ENCODE measurements around the gene ATP8B4. TPM values are rescaled to one million over a fixed set of nuclear protein-coding genes. Genes with fewer than 3 reads are reported as not detected.

Gene ATP8B4
- total RNA-seq, 1 donor from 2014 or later = 2.5 TPM

DNA sequence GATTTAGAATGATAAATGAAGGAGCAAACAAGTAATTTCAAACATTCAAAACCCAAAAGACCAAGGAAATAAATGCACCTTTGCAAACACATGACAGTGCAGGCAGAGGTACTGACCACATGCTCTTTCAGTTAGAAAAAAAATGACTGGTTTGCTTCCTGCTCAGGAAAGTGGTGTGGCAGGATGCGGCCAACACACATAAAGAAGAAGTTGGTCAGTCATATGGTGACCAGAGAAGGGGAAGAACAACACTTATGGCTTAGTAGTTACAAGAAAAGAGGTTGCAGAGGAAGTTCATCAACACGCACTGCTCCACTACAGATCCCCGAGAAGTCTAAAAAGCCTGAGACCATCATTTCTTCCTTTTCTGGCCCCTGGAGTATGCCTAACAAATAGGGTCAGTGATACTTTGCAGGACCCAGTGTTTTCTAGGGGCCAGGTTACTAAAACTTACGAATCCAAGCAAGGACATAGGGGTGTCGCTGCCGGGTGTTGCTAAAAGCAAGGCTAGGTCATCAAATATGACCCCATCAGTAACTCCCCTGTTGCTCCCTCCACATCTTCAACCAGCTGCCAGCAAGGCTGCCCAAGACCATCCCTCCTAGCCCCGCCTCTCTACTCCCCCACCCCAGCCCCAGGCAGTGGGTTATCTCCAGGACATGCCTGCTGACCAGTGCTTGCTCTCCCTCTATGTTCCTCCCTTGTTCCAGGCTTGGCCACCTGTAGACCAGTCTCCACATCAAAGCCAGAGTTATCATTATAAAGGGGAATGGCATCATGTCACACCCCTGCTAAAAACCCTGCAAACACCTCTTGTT is 11.2 kb downstream of the ATP8B4 start:
- Histone ChIP-seq H3K9me3 (replicated peaks) (no peaks in the 10 kb centered on the region), H3K4me3 (no peak overlapping the region), H3K27me3 (ENCODE audit: low read depth) (peaks cover 7% of the 10 kb centered on the region), H3K36me3 (no peaks in the 10 kb centered on the region), H3K4me1 (peaks cover 13% of the 10 kb centered on the region), H3K27ac (replicated peaks) (peak overlapping the region; percentile 39)
- no peak for DNase-seq
- TF ChIP-seq, protein P1, sequence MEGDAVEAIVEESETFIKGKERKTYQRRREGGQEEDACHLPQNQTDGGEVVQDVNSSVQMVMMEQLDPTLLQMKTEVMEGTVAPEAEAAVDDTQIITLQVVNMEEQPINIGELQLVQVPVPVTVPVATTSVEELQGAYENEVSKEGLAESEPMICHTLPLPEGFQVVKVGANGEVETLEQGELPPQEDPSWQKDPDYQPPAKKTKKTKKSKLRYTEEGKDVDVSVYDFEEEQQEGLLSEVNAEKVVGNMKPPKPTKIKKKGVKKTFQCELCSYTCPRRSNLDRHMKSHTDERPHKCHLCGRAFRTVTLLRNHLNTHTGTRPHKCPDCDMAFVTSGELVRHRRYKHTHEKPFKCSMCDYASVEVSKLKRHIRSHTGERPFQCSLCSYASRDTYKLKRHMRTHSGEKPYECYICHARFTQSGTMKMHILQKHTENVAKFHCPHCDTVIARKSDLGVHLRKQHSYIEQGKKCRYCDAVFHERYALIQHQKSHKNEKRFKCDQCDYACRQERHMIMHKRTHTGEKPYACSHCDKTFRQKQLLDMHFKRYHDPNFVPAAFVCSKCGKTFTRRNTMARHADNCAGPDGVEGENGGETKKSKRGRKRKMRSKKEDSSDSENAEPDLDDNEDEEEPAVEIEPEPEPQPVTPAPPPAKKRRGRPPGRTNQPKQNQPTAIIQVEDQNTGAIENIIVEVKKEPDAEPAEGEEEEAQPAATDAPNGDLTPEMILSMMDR (IDR thresholded peaks at IDR 0.05; ENCODE audit: borderline replicate concordance) = no peak
- intact Hi-C loops (cut with micrococcal nuclease) = no loop called here

DNA sequence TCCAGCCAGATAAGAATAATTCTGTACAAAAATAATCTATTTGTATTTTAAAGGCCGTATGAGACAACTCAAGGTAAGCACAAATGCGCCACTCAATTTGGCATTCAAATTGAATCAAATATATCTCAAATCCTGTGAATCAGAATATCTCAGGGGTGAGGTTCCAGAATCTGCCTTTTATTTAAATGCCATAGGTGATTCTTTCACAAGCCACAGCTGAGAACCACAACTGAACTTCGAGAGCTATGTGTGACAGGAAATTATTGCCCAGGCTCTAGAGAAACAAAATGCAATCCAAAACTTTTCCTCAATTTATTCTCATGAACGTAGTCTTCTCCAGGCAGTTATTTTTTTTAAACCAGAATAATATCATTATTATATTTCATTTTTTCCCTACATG is 11.9 kb downstream of the ATP8B4 start:
- H3K4me3 ChIP-seq = no peak overlapping the region
- TF ChIP-seq, protein P1 (IDR thresholded peaks at IDR 0.05; ENCODE audit: borderline replicate concordance) = no peak
- no peak overlapping the region for H3K27ac ChIP-seq (replicated peaks)
- no peak for DNase-seq
- peaks cover 7% of the 10 kb centered on the region for H3K27me3 ChIP-seq (ENCODE audit: low read depth)
- intact Hi-C loops (cut with micrococcal nuclease) = no loop called here
- H3K36me3 ChIP-seq = no peaks in the 10 kb centered on the region
- H3K4me1 ChIP-seq = peaks cover 13% of the 10 kb centered on the region
- no peaks in the 10 kb centered on the region for H3K9me3 ChIP-seq (replicated peaks)

DNA sequence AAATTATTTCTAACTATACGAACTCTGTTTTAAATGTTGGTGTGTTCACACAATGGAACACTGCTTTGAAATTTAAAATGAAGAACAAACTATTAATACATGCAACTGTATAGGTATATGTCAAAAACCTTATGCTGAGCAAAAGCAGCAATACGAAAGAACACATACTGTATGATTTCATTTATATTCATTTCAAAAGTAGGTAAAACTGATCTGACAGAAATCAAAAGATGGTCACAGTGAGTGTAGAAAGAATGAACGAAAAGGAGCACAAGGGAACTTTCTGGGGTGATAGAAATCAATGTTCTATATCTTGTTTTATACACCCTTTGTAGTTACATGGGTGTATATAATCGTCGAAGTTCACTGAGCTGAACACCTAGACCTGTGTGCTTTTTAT is 12.6 kb downstream of the ATP8B4 start:
- Histone ChIP-seq H3K4me1 (peaks cover 13% of the 10 kb centered on the region), H3K27me3 (ENCODE audit: low read depth) (peaks cover under 1% of the 10 kb centered on the region), H3K4me3 (no peak overlapping the region), H3K9me3 (replicated peaks) (no peaks in the 10 kb centered on the region), H3K36me3 (no peaks in the 10 kb centered on the region), H3K27ac (replicated peaks) (no peak overlapping the region)
- DNase-seq = no peak
- intact Hi-C loops (cut with micrococcal nuclease) = no loop called here
- TF ChIP-seq, protein P1 (IDR thresholded peaks at IDR 0.05; ENCODE audit: borderline replicate concordance) = no peak

DNA sequence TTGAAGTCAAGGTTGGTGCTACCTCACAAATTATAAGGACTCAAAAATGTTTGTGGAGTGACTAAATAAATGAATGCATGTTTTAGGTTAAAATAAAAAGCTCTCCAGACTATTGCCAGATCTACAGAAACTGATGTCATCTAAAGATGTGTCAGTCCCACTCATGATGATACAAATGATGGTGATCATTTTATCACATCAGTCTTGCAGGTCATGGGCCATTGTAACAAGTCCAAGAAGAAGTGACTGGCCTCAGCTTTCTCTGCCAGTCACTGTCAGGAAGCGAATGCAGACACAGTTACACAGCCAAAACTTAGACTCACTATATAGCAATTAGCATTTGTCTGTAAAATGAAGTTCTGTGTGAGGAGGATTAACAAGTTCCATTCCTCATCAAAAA is 18.5 kb downstream of the ATP8B4 start:
- intact Hi-C loops (cut with micrococcal nuclease) = no loop called here
- Histone ChIP-seq H3K4me3 (no peak overlapping the region), H3K9me3 (replicated peaks) (no peaks in the 10 kb centered on the region), H3K36me3 (no peaks in the 10 kb centered on the region), H3K27me3 (ENCODE audit: low read depth) (no peaks in the 10 kb centered on the region), H3K4me1 (no peaks in the 10 kb centered on the region), H3K27ac (replicated peaks) (no peak overlapping the region)
- TF ChIP-seq, protein P1 (IDR thresholded peaks at IDR 0.05; ENCODE audit: borderline replicate concordance) = no peak
- DNase-seq = no peak

DNA sequence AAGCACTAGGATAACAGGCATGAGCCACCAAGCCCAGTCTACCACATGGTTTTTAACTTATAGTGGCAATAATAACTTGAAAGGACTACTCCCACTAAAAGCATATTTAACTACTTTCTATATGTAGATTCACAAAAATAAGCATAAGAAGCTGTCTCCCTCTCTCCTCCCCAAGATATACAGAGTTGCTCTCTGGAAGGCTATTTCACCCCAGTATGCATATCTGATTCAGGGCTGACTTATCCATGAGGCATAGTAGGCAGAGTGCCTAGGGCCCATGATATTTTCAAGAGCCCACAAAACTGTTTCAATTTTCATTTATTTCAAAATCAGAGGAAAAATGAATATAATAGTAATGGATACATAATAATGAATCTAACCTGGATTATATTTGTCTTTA is 20.5 kb downstream of the ATP8B4 start:
- Histone ChIP-seq H3K27ac (replicated peaks) (no peak overlapping the region), H3K36me3 (no peaks in the 10 kb centered on the region), H3K4me3 (no peak overlapping the region), H3K27me3 (ENCODE audit: low read depth) (no peaks in the 10 kb centered on the region), H3K4me1 (no peaks in the 10 kb centered on the region), H3K9me3 (replicated peaks) (no peaks in the 10 kb centered on the region)
- TF ChIP-seq, protein P1 (IDR thresholded peaks at IDR 0.05; ENCODE audit: borderline replicate concordance) = no peak
- DNase-seq = no peak
- intact Hi-C loops (cut with micrococcal nuclease) = no loop called here

All from left ventricle myocardium inferior (tissue), 1 donor.